HG02852 (cell line): ENCODE results near the gene AFAP1L1.

Source experiments
- ATAC-seq: cut with Tn5 transposase; IDR thresholded peaks from one replicate; pipeline ENCODE4 v1.9.1; 2021; ENCODE audit warnings: mild to moderate bottlenecking, moderate library complexity; ENCODE audit not compliant: unreplicated experiment

Gene AFAP1L1

DNA sequence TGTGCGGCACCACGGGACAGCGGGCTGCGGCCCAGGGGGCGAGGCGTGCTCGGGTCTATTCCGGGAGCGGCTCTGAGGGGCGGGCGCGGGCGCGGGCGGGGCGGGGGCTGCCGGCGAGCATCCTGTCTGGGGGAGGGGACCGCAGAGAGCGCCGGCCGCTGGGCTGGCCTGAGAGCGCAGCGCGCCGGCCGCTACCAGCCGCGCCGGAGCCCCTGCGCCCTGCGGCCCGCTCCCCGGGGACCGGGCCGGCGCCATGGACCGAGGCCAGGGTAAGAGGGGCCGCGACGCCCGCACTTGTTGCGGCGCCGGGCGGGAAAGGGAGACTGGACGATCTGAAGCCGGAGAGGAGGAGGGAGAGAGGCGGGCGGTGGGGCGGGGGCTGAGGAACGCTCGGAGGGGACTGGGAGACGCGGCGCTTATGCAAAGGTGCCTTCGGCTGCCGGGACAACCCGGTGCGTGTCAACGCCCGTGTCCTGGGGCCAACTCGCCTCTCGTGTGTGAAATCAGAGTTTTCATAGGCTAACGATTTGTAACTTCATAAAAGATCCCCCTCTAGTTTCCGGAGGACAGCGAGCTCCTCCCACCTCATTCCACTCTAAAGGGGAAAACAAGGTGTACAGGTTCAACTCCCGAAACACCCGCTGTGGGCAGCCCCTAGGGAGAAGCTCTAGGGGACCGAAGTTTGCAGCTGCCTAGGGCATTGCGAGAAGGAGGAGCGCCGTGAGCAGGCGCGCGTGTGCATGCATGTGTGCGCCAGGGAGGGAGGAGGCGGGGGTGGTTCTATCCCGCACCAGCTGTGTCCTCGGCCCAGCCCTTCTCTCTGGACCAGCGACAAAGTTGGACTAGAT lies at the start of gene AFAP1L1:
TSS of gene AFAP1L1 (plus strand) at position 144 of the 848 bp plus-strand sequence. CDS start at position 254, 110 bp downstream.
- ATAC-seq = no peak

DNA sequence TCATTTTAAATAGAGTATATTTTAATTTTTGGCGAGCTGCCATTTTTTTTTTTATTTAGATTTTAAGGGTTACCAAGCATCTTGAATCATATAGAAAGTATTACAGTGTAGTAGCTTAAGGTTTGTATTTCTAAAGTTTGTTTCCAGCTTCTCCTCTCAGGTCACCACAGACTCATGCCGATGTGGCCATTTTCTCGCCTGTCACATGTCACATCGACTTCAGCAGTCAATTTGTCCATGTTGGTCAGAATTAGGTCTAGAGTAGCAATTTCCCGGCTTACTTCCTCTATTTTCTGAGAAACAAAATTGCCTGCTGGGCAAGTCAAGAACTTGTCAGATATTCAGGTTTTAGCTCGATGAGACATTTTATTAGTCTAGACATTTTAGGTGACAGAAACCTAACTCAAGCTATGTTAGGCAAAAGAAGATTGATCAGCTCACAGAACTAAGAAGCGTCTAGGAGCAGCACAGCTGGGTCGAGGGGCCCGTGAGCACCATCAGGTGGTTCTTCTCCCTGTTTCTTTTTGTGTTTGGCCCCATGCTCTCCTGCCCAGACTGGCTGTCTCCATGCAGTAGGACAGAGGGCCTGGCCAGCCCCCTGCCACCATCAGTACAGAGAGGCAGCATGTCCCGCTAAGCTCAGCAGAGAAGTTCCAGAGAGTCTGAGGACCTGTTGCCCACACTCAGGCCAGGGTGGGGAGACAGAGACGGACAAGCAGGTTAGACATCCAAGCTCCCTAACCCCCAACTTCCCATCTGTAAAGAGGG lies 48.4 kb upstream of the AFAP1L1 start:
- no peak for ATAC-seq

DNA sequence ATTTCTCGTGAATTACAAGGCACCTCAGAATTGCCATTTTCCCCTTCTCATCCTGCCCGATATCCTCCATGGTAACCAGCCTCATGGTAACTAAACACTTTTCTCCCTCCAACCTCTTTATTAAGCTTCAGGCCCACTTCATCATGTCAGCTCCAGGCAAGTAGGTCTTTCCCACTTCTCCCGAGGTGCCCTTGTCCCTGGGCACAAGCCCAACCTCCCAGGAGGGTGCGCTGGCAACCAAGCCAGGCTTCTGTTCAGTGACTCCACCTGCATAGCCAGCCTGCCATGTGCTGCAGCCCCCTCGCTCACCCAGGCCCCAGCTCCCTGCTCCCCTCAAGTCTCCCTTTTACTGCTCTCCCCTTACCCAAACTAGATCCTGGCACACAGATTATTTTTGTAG lies 47.4 kb upstream of the AFAP1L1 start:
- ATAC-seq = no peak

DNA sequence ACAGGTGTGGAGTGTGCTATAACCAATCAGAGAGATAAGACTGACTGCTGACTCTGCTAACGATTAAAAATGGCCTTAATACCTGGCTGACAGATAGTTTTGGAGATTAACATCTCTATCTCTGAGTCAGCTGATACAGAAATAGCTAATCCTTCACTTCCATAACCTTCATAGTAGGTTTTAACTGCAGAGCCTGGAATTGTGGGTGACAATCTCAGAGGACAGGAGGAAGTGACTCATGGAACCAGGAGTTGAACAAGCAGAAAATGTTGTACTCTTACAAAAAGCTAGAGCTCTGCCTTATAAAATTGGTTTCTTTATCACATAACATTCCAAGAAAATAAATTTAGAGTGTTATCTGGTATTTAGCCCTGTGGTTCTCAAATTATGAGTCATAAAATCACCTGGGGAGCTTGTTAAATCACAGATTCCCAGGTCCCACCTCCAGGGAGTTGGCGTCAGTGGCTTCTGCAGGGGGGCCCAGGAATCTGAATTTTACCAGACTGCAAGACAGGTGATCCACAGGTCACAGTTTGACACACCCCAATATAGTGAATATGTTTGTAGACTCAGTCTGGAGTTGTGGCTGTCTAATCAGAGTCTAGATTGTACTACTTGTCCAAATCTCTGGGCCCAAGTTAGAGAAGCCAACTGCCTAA lies 44.4 kb upstream of the AFAP1L1 start:
- ATAC-seq = no peak

DNA sequence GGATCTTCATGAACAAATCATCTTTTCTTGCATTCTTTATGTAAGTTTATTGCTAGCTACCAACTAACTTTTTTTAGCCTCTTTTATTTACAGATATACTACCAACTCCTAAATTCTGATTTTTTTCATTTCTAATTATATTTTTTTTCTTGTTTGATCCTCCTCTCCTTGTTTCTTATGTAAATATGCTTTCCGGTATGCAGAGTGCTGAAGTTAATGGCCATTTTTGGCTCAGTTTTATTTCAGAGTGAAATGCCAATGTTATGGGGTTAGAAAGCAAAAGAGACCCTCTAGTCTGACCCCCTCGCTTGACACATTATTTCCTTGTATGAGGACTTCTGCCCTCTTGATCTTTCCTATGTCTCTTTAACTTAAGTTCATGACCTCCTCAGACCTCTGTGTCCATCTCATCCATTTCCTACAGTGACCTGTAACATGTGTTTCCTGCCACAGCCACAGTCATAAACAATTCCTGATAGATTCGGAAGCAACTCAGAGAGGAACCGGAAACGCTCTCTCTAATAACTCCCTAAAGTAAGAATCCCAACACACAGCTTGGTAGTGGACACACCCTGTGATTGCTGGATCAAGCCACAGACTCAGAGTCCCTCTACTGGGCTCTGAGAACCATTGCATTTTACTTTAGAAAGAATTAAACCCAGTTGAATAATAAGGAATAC lies 42.9 kb upstream of the AFAP1L1 start:
- no peak for ATAC-seq

DNA sequence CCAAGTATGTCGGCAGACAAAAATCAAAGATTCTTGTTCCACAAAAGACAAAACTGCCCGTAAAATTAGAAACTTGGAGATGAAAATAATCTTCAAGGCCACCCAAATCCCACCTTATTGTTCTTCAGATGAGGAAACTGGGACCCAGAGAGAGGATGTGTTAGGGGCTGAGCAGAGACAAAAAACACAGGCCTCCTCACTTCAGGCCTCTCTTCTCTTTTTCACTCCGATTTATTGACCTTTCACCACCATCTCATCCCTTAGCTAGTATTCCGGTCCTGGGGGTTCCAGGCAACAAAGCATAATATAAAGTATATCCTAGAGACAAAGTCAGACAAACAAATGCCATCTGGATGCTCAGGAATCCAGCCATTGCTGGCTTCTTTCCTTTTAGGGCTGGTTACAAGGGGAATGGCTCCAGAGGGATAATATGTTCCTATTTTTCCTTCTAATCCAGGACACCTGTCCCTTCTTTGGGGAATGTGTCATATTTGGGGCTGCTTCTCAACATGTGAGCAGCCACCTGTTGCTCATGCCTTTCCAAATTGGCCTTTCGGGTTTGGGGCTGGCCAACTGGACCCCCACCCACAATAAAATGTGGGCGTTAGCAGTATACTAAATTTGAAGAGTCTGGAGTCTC lies 42.2 kb upstream of the AFAP1L1 start:
- no peak for ATAC-seq

DNA sequence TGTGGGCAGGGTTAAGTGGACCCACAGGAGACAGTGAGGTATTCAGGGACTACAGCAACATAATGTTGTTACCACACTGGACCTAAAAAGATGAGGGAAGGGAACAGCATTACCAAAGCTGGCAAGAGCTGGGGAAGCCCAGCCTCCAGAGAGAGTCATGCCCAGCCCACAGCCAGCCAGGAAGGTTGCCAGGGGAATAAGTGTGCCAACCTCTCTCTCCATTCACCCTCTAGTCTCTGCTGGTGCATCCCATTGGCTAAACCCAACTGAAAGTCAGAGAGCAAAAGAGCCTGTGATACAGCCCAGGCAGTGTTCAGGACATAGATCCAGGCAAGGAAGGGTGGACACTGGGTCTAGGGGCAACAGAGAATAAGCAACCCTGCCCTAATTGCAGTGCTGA lies 35.8 kb upstream of the AFAP1L1 start:
- no peak for ATAC-seq

DNA sequence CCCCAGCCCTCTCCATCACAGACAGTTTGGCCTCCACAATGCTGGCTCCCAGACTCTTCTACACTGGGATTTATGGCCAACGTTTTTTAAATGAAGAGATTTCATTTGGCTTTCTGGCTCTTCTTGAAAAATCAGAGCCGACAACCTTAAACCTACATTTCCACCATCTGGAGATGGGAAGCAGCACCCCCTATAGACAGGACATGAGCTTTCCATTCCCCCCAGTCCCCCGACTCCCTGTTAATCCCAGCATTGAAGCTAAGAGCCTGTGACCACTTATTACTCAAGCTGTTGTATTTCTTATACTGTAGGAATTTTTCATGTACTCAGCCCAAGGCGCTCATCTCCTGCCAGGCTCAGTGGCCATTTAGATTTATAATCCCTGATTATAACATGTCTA lies 34.0 kb upstream of the AFAP1L1 start:
- ATAC-seq = no peak

DNA sequence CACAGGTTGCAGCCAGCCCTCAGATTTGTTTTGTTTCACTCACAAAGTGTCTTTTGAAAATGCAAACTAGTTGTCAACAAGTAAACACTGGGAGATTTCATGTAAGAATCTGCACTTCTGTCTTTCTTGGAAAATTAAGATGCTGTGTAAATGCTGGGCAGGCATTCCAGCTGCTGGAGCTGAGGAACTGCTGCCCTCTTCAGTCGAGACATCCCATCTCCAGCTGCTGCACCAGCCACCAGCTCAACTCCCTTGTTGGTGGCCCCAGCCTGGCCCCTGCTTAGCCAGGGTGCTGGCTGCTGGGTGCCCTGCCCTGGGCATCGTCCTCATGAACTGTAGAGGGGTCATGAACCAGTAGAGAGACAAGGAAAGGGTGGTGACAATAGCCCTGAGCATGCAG lies 33.1 kb upstream of the AFAP1L1 start:
- no peak for ATAC-seq

DNA sequence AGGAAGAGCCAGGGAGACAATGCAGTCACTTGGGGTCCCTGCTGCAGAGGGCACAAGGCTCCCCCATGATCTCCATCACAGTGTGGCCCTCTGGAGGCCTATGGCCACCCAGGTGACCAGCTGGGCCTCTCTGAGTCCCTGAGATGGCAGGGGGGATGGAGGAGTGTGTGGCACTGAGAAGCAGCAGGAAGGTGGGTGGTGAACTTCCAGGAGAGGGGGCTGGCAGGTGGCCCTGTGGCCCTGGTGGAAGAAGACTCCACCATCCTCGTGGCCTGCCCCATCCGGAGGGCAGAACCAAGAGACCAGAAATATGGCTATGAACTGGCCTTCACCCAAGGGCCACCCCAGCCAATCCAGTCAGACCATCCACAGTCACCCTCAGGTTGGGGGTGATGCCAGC lies 31.7 kb upstream of the AFAP1L1 start:
- ATAC-seq = no peak

DNA sequence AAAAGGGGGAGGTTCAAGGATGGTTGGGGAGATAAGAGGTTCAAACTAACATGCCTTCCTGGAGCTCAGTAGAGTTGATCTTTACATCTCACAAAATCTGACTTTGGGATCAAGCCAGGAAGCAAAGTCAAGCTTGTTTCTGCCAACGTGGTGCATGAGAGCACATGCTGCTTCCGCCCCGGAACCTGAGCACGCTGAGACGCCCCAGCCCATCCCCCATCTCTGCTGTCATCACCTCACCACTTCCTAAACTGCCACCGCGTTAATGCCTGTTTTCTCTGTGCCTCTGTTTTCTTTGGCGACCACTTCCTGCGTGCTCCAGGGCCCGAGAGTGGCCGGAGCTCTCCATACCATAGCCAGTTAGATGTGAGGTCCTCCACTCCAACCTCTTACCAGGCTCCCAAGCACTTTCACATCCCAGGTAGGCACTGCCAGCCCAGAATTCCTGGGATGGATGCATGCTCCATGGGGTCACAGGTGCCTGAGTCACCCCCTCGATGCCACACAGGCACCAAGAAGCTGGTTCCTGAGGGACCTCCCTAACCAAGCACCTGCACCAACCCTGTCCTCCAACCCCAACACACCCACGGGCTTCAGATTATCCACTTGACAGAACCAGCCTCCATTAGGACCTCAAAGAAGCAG lies 31.2 kb upstream of the AFAP1L1 start:
- ATAC-seq = no peak

DNA sequence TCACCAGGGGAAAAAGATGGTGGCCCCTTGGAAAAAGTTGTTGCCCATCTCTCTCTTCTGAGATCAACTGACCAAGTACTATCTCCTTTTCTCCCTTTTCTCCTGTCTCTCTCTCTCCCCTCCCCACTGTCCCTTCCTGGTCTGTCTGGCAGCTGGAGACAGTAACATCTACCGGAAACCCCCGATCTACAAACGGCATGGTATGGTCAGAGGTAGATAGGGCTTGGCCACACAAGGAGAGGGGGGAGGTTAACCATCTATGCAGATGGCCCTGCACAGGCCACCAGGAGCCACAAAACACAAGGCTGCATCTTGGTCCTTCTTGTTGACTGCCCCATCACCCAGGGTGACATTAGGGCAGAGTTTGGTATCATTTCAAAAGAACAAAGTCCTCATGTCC lies 29.3 kb upstream of the AFAP1L1 start:
- no peak for ATAC-seq

DNA sequence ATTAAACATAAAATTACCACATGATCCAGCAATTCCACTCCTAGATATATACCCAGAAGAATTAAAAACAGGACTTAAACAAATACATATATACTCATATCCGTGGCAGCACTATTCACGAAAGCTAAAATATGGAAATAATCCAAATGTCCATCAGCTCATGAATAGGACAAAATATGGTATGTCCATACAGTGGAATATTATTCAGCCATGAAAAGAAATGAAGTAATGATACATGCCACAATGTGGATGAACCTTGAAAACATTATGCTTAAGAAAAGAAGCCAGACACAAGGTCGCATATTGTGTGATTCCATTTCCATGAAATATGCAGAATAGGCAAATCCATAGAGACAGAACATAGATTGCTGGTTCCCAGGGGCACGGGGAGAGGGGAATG lies 24.8 kb upstream of the AFAP1L1 start:
- no peak for ATAC-seq

DNA sequence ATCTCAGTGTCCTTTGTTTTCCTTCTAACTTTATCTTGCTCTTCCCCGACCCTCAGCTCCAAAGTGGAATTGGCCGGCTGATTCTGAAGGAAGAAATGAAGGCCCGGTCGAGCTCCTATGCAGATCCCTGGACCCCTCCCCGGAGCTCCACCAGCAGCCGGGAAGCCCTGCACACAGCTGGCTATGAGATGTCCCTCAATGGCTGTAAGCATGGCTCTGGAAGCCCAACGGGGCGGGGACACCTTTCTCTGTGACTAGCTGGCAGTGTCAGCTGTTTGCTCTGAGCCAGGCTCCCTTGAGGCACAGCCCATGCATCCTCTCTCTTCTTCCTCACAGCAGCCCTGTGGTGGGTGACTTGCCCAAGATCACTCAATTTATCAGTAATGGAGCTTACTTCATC lies 23.9 kb upstream of the AFAP1L1 start:
- no peak for ATAC-seq

DNA sequence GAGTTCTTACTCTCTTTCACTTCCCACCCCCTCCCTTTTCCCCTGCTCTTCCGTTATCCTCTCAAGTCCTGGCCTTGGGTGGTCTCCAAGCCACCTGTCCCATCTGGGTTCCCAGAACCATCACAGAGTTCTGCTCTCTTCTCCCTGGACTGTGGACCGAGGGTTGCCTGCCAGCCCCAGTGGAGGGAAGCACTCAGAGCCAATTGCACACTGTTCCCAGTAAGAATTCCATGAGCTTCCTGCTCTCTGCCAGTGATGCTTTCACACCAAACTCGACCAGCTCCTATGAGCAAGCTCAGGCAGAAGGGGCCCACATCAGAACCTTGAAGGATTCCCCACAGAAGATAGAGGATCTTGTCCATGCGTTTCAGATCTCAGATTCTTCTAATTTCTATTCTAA lies 20.1 kb upstream of the AFAP1L1 start:
- ATAC-seq = no peak

DNA sequence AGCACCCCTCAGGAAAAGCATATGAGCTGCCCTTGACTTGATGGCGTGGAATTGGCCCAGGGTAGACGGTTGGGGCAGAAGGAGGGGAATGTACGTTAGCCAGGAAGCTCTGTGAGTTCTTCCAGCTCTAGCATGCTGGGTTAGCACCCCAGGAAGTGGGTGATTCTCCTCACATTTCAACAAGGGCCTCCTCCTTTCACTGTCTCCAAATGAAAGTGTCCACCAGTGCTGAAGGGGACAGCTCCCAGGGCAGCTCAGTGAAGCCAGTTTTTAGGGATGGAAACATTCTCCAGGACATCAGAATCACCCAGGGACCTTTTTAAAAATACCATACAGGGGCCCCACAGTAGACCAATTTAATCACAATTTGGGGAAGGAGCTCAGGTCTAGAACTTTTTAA lies 17.2 kb upstream of the AFAP1L1 start:
- ATAC-seq = no peak

DNA sequence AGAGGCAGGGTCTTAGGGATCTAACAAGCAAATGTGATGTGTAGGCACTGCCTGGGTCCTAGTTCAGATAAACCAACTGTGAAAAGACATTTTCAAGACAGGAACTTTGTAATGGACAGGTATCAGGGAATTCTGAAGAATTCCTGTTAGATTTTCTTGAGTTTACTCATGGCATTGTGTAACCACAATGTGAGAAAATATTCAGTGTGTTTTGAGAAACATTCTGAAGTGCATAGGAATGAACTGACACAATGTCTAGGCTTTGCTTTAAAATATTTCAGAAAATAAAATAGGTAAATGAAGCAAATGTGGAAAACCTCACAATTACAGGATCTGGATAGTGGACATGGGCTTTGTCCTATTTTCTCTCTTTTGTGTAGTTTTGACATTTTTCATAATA lies 15.2 kb upstream of the AFAP1L1 start:
- ATAC-seq = no peak

DNA sequence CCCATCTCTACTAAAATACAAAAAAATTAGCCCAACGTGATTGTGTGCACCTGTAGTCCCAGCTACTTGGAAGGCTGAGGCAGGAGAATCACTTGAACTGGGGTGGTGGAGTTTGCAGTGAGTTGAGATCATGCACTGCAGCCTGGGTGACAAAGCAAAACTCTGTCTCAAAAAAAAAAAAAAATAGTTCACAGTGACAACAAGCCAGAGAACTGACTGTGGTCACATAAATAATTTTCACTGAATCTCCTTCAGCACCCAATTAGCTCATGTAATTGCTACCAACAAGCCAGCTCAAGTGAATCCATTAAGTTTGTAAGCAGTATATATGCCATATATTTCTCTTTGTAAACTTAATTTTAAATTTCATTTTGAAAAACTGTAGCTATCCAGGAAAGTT lies 14.5 kb upstream of the AFAP1L1 start:
- no peak for ATAC-seq

DNA sequence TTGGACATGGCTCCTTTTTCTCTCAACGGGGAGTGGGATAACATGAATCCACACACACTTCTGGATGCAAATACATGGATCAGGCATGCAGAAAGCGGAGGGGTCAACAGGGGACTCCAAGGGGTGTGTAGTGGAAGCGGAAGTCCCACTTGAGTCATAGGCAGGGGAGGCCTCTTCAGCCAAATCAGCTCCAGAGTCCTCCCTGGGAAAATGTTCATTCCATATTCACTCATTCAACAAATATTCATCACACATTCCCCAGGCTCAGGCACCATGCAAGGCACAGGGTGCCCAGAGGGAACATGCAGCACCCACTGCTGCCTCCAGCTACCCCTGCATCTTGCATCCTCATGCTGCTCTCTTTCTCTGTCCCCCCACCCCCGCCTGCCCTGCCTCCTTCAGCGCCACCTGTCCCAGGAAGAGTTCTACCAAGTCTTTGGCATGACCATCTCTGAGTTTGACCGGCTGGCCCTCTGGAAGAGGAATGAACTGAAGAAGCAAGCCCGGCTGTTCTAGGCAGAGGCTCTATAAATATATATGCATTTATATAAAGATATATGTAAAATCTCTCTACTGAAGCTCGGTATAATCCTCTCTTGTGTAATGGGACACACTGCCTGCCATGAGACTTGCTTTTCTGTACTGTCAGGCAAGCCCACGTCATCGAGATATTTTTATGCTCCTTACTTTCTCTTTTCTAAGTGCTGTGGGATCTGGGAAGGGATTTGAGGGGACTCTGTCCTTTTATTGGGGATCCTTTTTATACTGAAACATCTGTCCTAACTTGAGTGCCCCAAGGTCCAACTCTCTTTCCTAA lies 13.6 kb upstream of the AFAP1L1 start:
- ATAC-seq = no peak
